Endometrium (tissue), 2 donors: Measurements from ENCODE around the gene COL8A2.

ENCODE experiments used
- FAIRE-seq: peaks from 2 replicates; lab custom pipeline; 2012; peaks lifted over from hg19 to GRCh38; lab: Jason Lieb, UNC
- donor health status: control.
- donor health status: control.

COL8A2 gene

GRCh38 chr1:36109041-36109679 lies 15.9 kb downstream of the COL8A2 start:
- no peak for FAIRE-seq

DNA sequence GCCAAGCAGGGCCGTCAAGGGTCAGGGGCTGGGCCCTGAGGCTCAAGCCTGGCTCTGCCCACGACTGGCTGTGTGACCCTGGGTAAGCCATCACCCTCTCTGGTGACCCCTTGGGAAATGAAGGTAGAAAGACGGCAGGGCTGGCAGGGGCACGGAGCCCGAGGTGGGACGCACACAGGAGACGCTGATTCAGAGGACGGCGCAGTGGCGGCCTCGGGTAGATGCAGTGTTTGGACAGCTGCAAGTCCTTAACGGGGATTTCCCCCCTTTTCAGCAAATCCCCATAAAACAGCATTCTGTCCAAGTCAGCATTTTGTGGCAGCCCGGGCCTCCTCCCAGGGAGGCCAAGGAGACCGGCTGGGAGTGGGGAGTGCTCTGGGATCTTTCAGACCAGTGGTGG lies 16.7 kb downstream of the COL8A2 start:
- FAIRE-seq, result no peak

- FAIRE-seq, result no peak
These were observed 17.6 kb downstream of the COL8A2 start for GRCh38 chr1:36107394-36107793.

GRCh38 chr1:36106269-36106668 lies 18.8 kb downstream of the COL8A2 start:
- FAIRE-seq, result no peak

DNA sequence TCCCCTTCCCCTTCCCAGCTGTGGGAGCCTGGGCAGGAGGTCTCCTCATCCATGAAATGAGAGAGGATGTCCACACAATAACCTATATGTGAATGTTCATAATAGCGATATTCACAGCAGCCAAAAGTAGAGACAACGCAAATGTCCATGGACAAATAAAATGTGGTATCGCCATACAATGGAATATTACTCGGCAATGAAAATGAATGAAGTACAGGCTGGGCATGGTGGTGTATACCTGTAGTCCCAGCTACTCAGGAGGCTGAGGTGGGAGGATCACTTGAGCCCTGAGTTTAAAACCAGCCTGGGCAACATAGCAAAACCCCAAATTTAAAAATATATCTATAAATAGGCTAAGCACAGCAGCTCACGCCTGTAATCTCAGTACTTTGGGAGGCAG lies 23.5 kb downstream of the COL8A2 start:
- no peak for FAIRE-seq

DNA sequence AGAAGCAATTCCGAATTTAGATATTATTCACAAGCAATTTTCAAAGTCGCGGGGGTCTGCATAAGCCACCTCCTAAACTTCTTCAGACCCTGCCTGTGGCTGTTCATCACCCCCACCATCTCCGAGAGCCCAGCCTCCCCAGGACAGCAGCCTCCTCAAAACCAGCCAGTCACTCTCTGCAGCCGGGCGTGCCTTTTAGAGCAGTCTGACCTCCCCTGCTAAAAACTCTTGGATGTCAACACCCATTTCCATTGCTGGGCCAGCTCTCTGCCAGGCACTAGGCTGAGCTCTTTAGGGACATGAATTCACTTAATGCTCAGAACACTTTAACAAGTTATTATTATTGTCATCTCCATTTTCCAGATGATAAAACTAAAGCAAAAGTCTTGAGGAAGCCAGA lies 24.6 kb downstream of the COL8A2 start:
- no peak for FAIRE-seq

DNA sequence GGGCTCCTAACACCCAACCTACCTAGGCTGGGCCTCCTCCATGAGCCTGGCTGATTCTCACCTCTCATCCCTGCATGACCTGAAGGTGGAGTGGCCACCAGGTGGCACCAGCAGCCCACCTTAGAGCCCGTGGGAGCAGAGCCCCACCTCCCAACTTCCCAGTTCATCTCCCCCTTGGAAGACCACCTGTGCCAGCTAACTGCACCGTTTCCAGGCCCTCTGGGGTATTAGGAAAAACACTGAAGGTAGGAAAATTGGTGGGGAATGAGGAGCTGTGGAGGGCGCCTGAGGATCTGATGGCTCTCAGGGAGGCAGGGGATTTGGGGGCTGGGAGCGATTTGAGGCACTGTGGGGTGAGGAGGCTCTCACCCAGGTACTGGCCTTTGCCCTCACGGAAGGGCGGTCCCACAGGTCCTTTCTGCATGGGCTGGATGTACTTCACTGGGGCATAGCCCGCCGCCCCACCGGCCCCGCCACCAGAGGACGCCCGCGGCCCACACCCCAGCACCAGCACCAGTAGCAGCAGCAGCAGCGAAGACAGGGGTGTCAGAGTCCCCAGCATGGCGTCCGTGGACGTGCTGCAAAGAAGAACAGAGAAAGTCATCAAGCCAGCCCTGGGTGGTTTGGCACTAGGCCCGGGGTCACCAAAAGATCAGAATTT lies 25.2 kb downstream of the COL8A2 start:
- FAIRE-seq, result no peak

DNA sequence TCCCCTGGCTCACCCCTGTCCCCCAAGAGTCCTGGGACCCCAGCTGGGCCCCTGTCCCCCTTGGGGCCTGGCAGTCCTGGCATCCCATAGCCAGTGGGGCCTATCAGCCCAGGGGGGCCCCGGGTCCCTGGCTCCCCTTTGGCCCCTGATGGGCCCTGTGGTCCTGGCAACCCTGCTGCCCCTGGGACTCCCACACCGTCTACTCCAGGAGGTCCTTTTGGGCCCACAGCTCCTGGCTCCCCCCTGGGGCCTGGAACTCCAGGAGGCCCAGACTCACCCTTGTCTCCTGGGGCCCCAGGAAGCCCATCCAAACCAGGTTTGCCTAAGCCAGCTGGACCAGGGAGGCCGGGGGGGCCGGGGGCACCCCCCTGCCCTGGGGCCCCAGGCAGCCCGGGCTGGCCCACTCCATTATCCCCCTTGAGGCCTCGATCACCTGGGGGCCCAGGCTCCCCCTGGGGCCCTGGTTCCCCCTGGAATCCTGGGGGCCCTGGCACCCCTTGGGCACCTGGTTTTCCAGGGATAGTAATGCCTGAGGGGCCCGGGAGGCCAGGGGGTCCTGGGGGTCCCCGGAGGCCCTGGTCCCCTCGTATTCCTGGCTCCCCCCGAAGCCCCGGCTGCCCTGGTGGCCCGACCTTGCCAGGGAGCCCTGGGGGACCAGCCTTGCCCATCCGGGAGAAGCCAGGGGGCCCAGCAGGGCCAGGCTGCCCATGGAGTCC lies 26.2 kb downstream of the COL8A2 start:
- no peak for FAIRE-seq

GRCh38 chr1:36097693-36098585 lies 27.1 kb downstream of the COL8A2 start:
- no peak for FAIRE-seq

DNA sequence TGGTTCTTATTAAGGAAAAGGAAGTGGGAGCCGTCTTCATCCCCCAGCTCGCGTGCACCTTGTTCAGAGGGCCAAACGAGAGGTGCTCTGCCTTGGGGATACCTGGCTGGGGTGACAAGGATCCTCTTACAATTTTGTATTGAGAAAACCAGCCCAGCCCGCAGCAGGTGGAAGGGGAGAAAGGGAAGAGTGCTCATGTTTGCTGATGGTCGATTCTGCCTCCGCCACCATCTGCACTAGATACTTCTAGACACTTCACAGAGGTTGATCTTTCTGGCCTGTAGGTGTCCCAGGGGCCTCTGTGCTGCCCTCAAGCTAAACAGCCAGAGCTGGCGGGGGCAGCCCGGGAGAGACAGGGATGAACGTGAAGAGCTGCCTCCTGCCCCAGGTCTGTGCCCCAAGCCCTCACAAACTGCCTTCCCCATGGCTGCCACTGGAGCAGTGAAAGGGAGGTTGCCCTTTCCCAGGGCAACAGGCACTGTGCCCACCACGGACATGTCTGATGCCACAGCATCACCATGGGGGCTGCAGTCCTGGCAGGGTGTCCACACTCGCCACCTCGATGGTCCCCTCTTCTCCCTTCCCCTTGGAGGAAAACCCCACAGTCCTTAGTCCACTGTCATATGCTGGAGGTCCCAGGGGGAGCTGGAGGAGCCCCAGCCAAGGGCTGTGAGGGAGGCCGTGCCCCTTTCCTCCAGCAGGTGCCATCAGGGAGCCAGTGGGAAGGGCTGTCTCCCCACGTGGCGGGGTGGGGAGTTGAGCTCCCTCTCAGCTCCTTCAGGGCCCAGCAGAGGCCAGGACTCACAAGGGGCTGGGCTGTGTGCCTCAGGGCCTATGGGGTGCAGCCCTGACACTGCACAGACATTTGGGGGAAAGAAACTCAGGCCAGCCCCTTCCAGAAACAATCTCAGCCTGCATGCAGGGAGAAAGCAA lies 28.3 kb downstream of the COL8A2 start:
- no peak for FAIRE-seq

- no peak for FAIRE-seq
These were observed 29.1 kb downstream of the COL8A2 start for GRCh38 chr1:36095760-36096405.

DNA sequence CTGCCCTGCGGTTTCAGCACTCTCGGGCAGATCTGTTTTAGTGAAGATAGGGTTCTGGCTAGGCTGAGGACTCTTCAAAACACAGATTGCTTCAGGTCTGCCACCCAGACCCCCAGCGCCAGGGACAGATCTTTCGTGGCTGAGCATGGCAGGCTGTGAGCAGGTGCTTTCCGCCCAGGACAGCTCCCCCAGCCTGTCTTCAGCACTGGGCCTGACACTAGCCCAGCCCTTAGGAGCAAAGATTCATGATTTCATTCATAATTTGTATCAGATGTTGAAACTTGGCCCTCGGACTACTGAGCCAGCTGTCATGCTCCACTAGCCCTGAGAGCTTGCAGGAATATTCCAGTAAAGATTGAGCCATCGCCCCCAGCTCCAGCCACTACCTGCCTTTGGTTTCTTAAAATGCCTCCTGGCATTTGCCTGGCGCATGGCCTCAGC lies 30.4 kb downstream of the COL8A2 start:
- no peak for FAIRE-seq

DNA sequence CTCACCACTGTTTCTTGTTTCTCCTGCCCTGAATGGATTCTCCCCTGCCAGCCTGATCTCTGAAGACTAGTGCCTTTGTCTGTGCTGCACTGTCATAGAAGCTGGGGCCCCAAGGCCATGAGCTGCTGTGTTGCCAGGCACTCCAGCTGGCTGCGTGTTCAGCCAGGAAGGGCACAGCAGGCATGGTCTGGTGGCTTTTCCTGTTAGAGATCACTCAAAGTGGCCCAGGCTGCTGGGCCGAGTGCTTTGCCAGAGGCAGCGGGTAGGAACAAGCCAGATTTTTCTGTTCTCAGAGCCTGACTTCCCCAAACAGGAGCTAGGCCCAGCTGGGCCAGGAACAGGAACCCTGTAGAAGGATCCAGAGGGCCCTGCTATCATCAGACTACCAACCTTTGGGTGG lies 31.1 kb downstream of the COL8A2 start:
- FAIRE-seq, result no peak

- no peak for FAIRE-seq
These were observed 31.8 kb downstream of the COL8A2 start for GRCh38 chr1:36093226-36093625.

DNA sequence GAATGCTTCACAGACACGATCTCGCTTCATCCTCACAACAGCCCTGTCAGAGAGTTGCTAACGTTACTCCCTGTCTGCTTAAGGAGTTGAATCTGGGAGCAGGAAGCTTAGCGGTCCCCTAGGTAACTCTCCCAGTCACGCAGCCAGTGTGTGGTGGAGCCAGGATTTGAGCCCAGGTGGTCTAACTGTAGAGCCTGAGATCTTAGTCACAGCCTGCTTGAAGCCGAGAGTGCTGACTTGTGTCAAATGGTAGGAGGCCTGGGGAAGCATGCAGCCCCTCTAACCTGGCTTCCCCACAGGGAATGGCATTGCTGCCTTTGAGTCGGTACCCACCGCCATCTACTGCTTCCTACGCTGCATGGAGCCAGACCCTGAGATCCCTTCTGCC lies 32.2 kb downstream of the COL8A2 start:
- no peak for FAIRE-seq

DNA sequence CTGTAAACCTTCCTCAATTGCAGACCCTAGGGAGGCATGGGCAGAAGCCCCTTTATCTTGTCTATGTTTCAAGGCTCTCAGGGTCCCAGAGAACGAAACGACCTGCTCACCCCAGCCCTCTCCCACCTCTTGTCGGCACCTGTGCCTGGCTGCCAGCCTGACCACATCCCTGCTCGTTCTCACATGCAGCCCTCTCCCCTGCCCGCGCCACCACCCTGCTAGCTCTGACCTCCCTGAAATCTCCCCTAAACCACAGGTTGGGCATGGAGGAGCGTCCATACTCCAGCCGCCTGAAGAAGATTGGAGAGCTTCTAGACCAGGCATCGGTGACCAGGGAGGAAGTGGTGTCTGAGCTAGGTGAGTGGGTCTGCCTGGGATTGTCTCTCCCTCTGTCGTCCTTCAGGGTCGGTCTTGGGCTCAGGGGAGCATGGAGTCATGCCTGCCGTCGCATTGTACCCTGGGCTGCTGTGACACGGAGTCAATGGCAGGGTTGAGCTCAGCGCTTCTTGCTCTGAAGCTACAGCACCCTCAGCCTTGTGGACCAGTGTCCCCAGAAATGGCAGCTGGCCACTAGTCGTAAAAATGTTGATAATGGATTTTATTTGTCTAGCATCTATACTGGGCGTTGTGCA lies 32.7 kb downstream of the COL8A2 start:
- FAIRE-seq, result no peak

GRCh38 chr1:36091698-36092097 lies 33.3 kb downstream of the COL8A2 start:
- FAIRE-seq, result no peak

- FAIRE-seq, result no peak
These were observed 33.9 kb downstream of the COL8A2 start for GRCh38 chr1:36091141-36091540.

GRCh38 chr1:36089393-36090121 lies 35.5 kb downstream of the COL8A2 start:
- FAIRE-seq, result no peak
